AML-193 (cell line): ENCODE results near the gene PLPP3.

ENCODE experiments used
- DNase-seq, 2 experiments: peaks; one replicate each; lab custom pipeline; 2025; lab: John Stamatoyannopoulos, UW

The PLPP3 gene

GRCh38 chr1:56522680-56523079 is 56.7 kb downstream of the PLPP3 start:
- DNase-seq, result no peak

GRCh38 chr1:56520016-56520601 is 59.3 kb downstream of the PLPP3 start:
- DNase-seq, result no peak

GRCh38 chr1:56517404-56518130 is 61.8 kb downstream of the PLPP3 start:
- no peak for DNase-seq

GRCh38 chr1:56516539-56517252 is 62.7 kb downstream of the PLPP3 start:
- no peak for DNase-seq

- DNase-seq, result no peak
Measured at GRCh38 chr1:56515898-56516538, 63.3 kb downstream of the PLPP3 start.

- no peak for DNase-seq
Measured at GRCh38 chr1:56512724-56513494, 66.5 kb downstream of the PLPP3 start.

GRCh38 chr1:56511766-56512165 is 67.6 kb downstream of the PLPP3 start:
- DNase-seq, result no peak

GRCh38 chr1:56511364-56511763 is 68.0 kb downstream of the PLPP3 start:
- DNase-seq, result no peak

- no peak for DNase-seq
Measured at GRCh38 chr1:56510642-56511021, 68.7 kb downstream of the PLPP3 start.

- DNase-seq, result no peak
Measured at GRCh38 chr1:56509713-56510641, 69.4 kb downstream of the PLPP3 start.

- DNase-seq, result no peak
Measured at GRCh38 chr1:56508523-56508983, 70.8 kb downstream of the PLPP3 start.

- no peak for DNase-seq
Measured at GRCh38 chr1:56507925-56508522, 71.3 kb downstream of the PLPP3 start.

GRCh38 chr1:56506951-56507491 is 72.3 kb downstream of the PLPP3 start:
- no peak for DNase-seq

- DNase-seq, result no peak
Measured at GRCh38 chr1:56505792-56506743, 73.3 kb downstream of the PLPP3 start.

GRCh38 chr1:56502700-56503245 is 76.6 kb downstream of the PLPP3 start:
- no peak for DNase-seq

- no peak for DNase-seq
Measured at GRCh38 chr1:56501888-56502287, 77.5 kb downstream of the PLPP3 start.

GRCh38 chr1:56501426-56501825 is 77.9 kb downstream of the PLPP3 start:
- no peak for DNase-seq
